GM12872 (cell line): ENCODE measurements around the gene PRKAB1.

Experiments used
- CTCF ChIP-seq: IDR thresholded peaks from 3 replicates; pipeline ENCODE4 v1.5.1; 2011; ENCODE audit warnings: low read depth, mild to moderate bottlenecking, low read length, moderate library complexity; ENCODE audit not compliant: insufficient read depth

The PRKAB1 gene

GRCh38 chr12:119687406-119687805, 19.5 kb downstream of the PRKAB1 start:
- TF ChIP-seq CTCF = no peak

DNA sequence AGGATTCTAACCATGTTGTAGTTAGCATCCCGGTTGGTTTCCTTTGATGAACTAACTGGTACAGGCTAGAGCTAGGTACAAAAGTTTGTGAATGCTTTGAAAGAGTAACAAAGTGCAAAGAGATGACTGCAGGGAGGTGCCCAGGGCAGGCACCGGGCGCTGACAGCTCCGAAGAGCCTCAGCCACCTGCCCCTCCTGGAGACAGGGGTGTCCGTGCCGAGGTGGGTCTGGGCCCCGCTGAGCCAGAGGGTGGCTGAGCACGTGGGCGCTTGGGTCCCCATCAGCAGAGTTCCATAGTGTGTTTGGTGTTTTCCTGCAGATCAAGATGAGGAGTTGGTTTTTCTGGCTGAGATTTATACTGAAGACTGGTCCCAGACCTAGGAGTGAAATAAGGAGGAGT, 19.9 kb downstream of the PRKAB1 start:
- TF ChIP-seq CTCF = no peak

DNA sequence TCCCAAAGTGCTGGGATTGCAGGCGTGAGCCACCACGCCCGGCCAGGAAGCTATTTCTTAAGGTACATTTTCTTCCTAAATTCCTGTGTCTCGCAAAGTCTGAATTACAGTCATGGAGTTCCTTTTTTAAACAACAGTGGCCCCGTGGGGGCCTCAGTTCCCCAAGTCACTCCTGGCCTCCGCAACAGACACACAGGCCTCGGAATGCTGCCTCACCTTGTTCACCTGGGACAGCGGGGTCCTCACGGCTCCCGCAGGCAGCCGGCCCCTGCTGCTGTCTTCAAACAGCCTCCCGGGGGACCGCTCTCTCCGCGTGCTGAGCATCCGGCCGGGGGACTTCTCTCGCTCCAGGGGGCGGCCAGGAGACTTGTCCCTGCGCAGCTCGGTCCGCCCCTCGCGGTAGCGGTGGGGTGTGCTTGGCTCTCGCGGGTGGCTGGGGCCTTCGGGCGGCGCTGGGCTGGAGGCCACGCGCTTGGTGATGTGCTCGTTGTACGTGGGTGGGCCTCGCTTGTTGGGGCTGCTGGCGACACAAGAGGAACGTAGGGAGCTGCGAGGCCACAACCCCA, 22.1 kb downstream of the PRKAB1 start:
- TF ChIP-seq CTCF = no peak

GRCh38 chr12:119691202-119691810, 23.4 kb downstream of the PRKAB1 start:
- no peak for TF ChIP-seq CTCF

GRCh38 chr12:119692410-119692809, 24.5 kb downstream of the PRKAB1 start:
- TF ChIP-seq CTCF = no peak

DNA sequence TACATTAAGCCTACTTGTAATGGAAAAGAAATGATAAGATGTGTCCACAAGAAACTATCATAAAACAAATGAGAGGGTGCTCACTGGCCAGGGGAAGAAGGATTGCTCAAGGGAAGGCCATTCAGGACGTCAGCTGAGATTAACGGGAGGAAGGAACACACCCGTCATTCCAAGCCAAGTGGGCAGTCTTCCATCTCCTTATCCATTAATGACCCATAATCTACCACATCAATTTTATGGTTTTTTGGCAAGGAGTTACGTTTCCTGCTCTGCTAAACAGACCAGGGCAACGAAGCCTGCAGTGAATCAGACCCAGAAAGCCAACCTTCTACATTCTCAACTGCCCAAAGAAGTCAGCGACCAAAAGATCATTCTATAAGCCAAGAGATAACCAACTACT, 25.1 kb downstream of the PRKAB1 start:
- no peak for TF ChIP-seq CTCF

- TF ChIP-seq CTCF = no peak
Observed at GRCh38 chr12:119693511-119693910, 25.6 kb downstream of the PRKAB1 start.
